Loucy (cell line): ENCODE results near the gene MAN1C1.

ENCODE experiments used
- H2AFZ ChIP-seq: fragments of 200-600 bp; sonication (generic); 2 replicates; pipeline ENCODE4 v1.6.0; 2016; ENCODE audit warnings: antibody characterized with exemption, mild to moderate bottlenecking, low read length, moderate library complexity
- H3F3A ChIP-seq: fragments of 200-600 bp; 2 replicates; pipeline ENCODE4 v1.6.0; 2016; ENCODE audit warnings: antibody characterized with exemption, low read depth, mild to moderate bottlenecking
- H3K27me3 ChIP-seq: fragments of 200-600 bp; sonication (generic); 2 replicates; pipeline ENCODE4 v1.6.1; 2014; ENCODE audit warnings: low read length, mild to moderate bottlenecking; ENCODE audit not compliant: insufficient read depth, poor library complexity, severe bottlenecking
- H3K36me3 ChIP-seq: fragments of 200-600 bp; sonication (generic); 2 replicates; pipeline ENCODE4 v1.6.1; 2016; ENCODE audit warnings: low read length; ENCODE audit not compliant: insufficient read depth
- H3K4me1 ChIP-seq: fragments of 200-600 bp; sonication (generic); 2 replicates; pipeline ENCODE4 v1.5.1; 2014; ENCODE audit warnings: low read length, mild to moderate bottlenecking; ENCODE audit not compliant: insufficient read depth, poor library complexity, severe bottlenecking
- H3K4me2 ChIP-seq: fragments of 200-600 bp; sonication (generic); 2 replicates; pipeline ENCODE4 v1.6.0; 2014; ENCODE audit warnings: antibody characterized with exemption, low read length, low read depth, mild to moderate bottlenecking; ENCODE audit not compliant: poor library complexity, severe bottlenecking
- H3K4me3 ChIP-seq: fragments of 200-600 bp; sonication (generic); 2 replicates; pipeline ENCODE4 v1.5.1; 2014; ENCODE audit warnings: low read length, mild to moderate bottlenecking, mixed read lengths; ENCODE audit not compliant: poor library complexity, severe bottlenecking
- H3K79me2 ChIP-seq: fragments of 200-600 bp; sonication (generic); 2 replicates; pipeline ENCODE4 v1.6.1; 2014; ENCODE audit warnings: low read length; ENCODE audit not compliant: insufficient read depth
- H3K9ac ChIP-seq: fragments of 200-600 bp; sonication (generic); 2 replicates; pipeline ENCODE4 v1.6.0; 2014; ENCODE audit warnings: mild to moderate bottlenecking, low read depth, low read length, moderate library complexity; ENCODE audit not compliant: poor library complexity, severe bottlenecking
- H3K9me2 ChIP-seq: fragments of 200-600 bp; sonication (generic); replicated peaks from 2 replicates; pipeline ENCODE4 v1.6.1; 2016; ENCODE audit warnings: low read depth, low read length, mixed read lengths
- H3K9me3 ChIP-seq: fragments of 200-600 bp; sonication (generic); 2 replicates; pipeline ENCODE4 v1.6.1; 2014; ENCODE audit warnings: mild to moderate bottlenecking, antibody characterized with exemption, low read length, low read depth; ENCODE audit not compliant: insufficient read depth
- H4K20me1 ChIP-seq: fragments of 200-600 bp; sonication (generic); 2 replicates; pipeline ENCODE4 v1.6.0; 2014; ENCODE audit warnings: antibody characterized with exemption, low read length, mild to moderate bottlenecking; ENCODE audit not compliant: insufficient read depth, poor library complexity, severe bottlenecking
- CTCF ChIP-seq: fragments of 200-600 bp; sonication (generic); conservative IDR thresholded peaks from 2 replicates; pipeline ENCODE4 v1.5.1; 2014; ENCODE audit warnings: mild to moderate bottlenecking, antibody characterized with exemption, low read length
- EZH2phosphoT487 ChIP-seq: fragments of 200-600 bp; IDR thresholded peaks from 2 replicates; pipeline ENCODE4 v1.6.1; 2018; ENCODE audit warnings: antibody characterized with exemption, mild to moderate bottlenecking, moderate library complexity, borderline replicate concordance

MAN1C1 gene

GRCh38 chr1:25806418-25806817 lies 189.8 kb downstream of the MAN1C1 start:
- Histone ChIP-seq H3K27me3 (no peaks in the 10 kb centered on the region), H4K20me1 (no peaks in the 10 kb centered on the region), H3K4me1 (no peaks in the 10 kb centered on the region), H3K9me3 (no peaks in the 10 kb centered on the region), H3K36me3 (no peaks in the 10 kb centered on the region), H2AFZ (no peak overlapping the region), H3K4me2 (no peak overlapping the region), H3K79me2 (no peaks in the 10 kb centered on the region), H3K4me3 (no peak overlapping the region), H3F3A (no peaks in the 10 kb centered on the region), H3K9ac (no peak overlapping the region), H3K9me2 (no peaks in the 10 kb centered on the region)
- TF ChIP-seq EZH2phosphoT487 (no peak), CTCF (no peak)

- Histone ChIP-seq H3K79me2 (no peaks in the 10 kb centered on the region), H3K36me3 (no peaks in the 10 kb centered on the region), H3K9me2 (no peaks in the 10 kb centered on the region), H2AFZ (no peak overlapping the region), H3K27me3 (no peaks in the 10 kb centered on the region), H3K4me1 (no peaks in the 10 kb centered on the region), H3F3A (no peaks in the 10 kb centered on the region), H3K4me3 (no peak overlapping the region), H3K9ac (no peak overlapping the region), H3K4me2 (no peak overlapping the region), H4K20me1 (no peaks in the 10 kb centered on the region), H3K9me3 (no peaks in the 10 kb centered on the region)
- TF ChIP-seq EZH2phosphoT487 (no peak), CTCF (no peak)
These were observed 191.1 kb downstream of the MAN1C1 start for GRCh38 chr1:25807480-25808390.

- no peaks in the 10 kb centered on the region for H3K9me3 ChIP-seq
- no peak overlapping the region for H2AFZ ChIP-seq
- TF ChIP-seq EZH2phosphoT487 (no peak), CTCF (no peak)
- no peaks in the 10 kb centered on the region for H3K9me2 ChIP-seq
- H3K4me2 ChIP-seq, result no peak overlapping the region
- no peaks in the 10 kb centered on the region for H3F3A ChIP-seq
- H3K9ac ChIP-seq, result no peak overlapping the region
- H4K20me1 ChIP-seq, result no peaks in the 10 kb centered on the region
- no peaks in the 10 kb centered on the region for H3K79me2 ChIP-seq
- H3K4me1 ChIP-seq, result no peaks in the 10 kb centered on the region
- H3K36me3 ChIP-seq, result no peaks in the 10 kb centered on the region
- no peaks in the 10 kb centered on the region for H3K27me3 ChIP-seq
- H3K4me3 ChIP-seq, result no peak overlapping the region
These were observed 192.1 kb downstream of the MAN1C1 start for GRCh38 chr1:25808481-25809244.
